IPS-18a (cell line): Measurements from ENCODE around the gene CCDC127.

Experiments
- H3K27ac ChIP-seq: one replicate; pipeline ENCODE4 v1.5.1; 2013; ENCODE audit warnings: low read length
- H3K27me3 ChIP-seq: one replicate; pipeline ENCODE4 v1.6.1; 2013; ENCODE audit warnings: mild to moderate bottlenecking, low read length; ENCODE audit not compliant: control insufficient read depth, insufficient read depth
- H3K36me3 ChIP-seq: one replicate; pipeline ENCODE4 v1.6.1; 2013; ENCODE audit warnings: low read depth, low read length; ENCODE audit not compliant: control insufficient read depth
- H3K4me1 ChIP-seq: one replicate; pipeline ENCODE4 v1.6.1; 2013; ENCODE audit warnings: low read depth, low read length; ENCODE audit not compliant: control insufficient read depth
- H3K4me3 ChIP-seq: one replicate; pipeline ENCODE4 v1.5.1; 2013; ENCODE audit warnings: low read length
- H3K9ac ChIP-seq: one replicate; pipeline ENCODE4 v1.6.1; 2013; ENCODE audit warnings: mild to moderate bottlenecking, low read length, moderate library complexity
- H3K9me3 ChIP-seq: one replicate; pipeline ENCODE4 v1.6.1; 2013; ENCODE audit warnings: low read depth, low read length; ENCODE audit not compliant: control insufficient read depth

Gene CCDC127

GRCh38 chr5:147751-148150, 70.2 kb downstream of the CCDC127 start:
- peaks cover 28% of the 10 kb centered on the region for H3K36me3 ChIP-seq

More at GRCh38 chr5:147751-148150, 70.2 kb downstream of the CCDC127 start:
- Histone ChIP-seq H3K9ac (no peak overlapping the region), H3K9me3 (no peaks in the 10 kb centered on the region), H3K27me3 (no peaks in the 10 kb centered on the region), H3K4me3 (no peak overlapping the region), H3K4me1 (no peaks in the 10 kb centered on the region), H3K27ac (no peak overlapping the region)
